Astrocyte of the cerebellum (primary cell): Measurements from ENCODE around the gene ATRNL1.

Experiments used
- DNase-seq: peaks from one replicate; pipeline ENCODE4 v3.0.0-alpha.2; 2011; ENCODE audit warnings: low read depth
- H3K4me3 ChIP-seq: 2 replicates; pipeline ENCODE4 v1.5.1; 2011; ENCODE audit warnings: mild to moderate bottlenecking, low read depth, low read length, moderate library complexity
- CTCF ChIP-seq: IDR thresholded peaks from 2 replicates; pipeline ENCODE4 v1.5.1; 2012; ENCODE audit warnings: low read length, low read depth, moderate library complexity, mild to moderate bottlenecking; ENCODE audit errors: missing control alignments
- in situ Hi-C: cut with HindIII; loops from 2 replicates; pipeline ENCODE4 v1.10.0; 2017; ENCODE audit warnings: low sequenced_read_pairs

The ATRNL1 gene

GRCh38 chr10:115982526-115982925 is 889.4 kb downstream of the ATRNL1 start:
- TF ChIP-seq CTCF, result no peak
- no peak for DNase-seq

GRCh38 chr10:115985786-115986185 is 892.6 kb downstream of the ATRNL1 start:
- DNase-seq, result no peak
- in situ Hi-C loops, result no loop called here
- TF ChIP-seq CTCF, result no peak
- H3K4me3 ChIP-seq, result no peak overlapping the region

More at GRCh38 chr10:115982526-115982925, 889.4 kb downstream of the ATRNL1 start:
- in situ Hi-C loops, result no loop called here
- no peak overlapping the region for H3K4me3 ChIP-seq

GRCh38 chr10:115988380-115988779 is 895.2 kb downstream of the ATRNL1 start:
- no peak for TF ChIP-seq CTCF
- in situ Hi-C loops, result no loop called here
- DNase-seq, result no peak
- no peak overlapping the region for H3K4me3 ChIP-seq

- in situ Hi-C loops, result no loop called here
- TF ChIP-seq CTCF, result no peak
- no peak overlapping the region for H3K4me3 ChIP-seq
- no peak for DNase-seq
Measured at GRCh38 chr10:115989621-115990020, 896.5 kb downstream of the ATRNL1 start.

GRCh38 chr10:115992236-115992986 is 899.2 kb downstream of the ATRNL1 start:
- TF ChIP-seq CTCF, result no peak
- in situ Hi-C loops, result no loop called here
- no peak overlapping the region for H3K4me3 ChIP-seq
- no peak for DNase-seq

GRCh38 chr10:115996031-115996430 is 902.9 kb downstream of the ATRNL1 start:
- no peak for TF ChIP-seq CTCF
- in situ Hi-C loops, result no loop called here
- no peak overlapping the region for H3K4me3 ChIP-seq
- DNase-seq, result no peak
